B cell (primary cell): Measurements from ENCODE around the gene MAP3K19.

Experiments
- EZH2 ChIP-seq: IDR thresholded peaks from 2 replicates; pipeline ENCODE4 v1.6.1; 2012; ENCODE audit warnings: borderline replicate concordance, low read depth, mild to moderate bottlenecking, moderate library complexity, low read length; ENCODE audit not compliant: insufficient read depth, poor library complexity, severe bottlenecking
- TF ChIP-seq, protein P1 (sequence below): fragments of 200-600 bp; IDR thresholded peaks from one replicate; pipeline ENCODE4 v1.8.0; 2022; ENCODE audit warnings: antibody characterized with exemption, mild to moderate bottlenecking

- TF ChIP-seq, protein P1, sequence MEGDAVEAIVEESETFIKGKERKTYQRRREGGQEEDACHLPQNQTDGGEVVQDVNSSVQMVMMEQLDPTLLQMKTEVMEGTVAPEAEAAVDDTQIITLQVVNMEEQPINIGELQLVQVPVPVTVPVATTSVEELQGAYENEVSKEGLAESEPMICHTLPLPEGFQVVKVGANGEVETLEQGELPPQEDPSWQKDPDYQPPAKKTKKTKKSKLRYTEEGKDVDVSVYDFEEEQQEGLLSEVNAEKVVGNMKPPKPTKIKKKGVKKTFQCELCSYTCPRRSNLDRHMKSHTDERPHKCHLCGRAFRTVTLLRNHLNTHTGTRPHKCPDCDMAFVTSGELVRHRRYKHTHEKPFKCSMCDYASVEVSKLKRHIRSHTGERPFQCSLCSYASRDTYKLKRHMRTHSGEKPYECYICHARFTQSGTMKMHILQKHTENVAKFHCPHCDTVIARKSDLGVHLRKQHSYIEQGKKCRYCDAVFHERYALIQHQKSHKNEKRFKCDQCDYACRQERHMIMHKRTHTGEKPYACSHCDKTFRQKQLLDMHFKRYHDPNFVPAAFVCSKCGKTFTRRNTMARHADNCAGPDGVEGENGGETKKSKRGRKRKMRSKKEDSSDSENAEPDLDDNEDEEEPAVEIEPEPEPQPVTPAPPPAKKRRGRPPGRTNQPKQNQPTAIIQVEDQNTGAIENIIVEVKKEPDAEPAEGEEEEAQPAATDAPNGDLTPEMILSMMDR: no peak
- TF ChIP-seq EZH2: no peak
Measured at GRCh38 chr2:134924912-134925311, 122.3 kb downstream of the MAP3K19 start.
